Activated CD8-positive, alpha-beta T cell treated with anti-CD3 and anti-CD28 coated beads, Interleukin-2, amount 10 ng/mL, durations not matched to agents 7 days and 5 days (primary cell): ENCODE measurements around the gene WDR73. TPM values are rescaled to one million over a fixed set of nuclear protein-coding genes. Genes with fewer than 3 reads are reported as not detected.

Experiments used
- ATAC-seq: fragments of 150-1000 bp; cut with Tn5 transposase; one replicate; pipeline ENCODE4 v1.10.0; 2021; ENCODE audit warnings: moderate library complexity
- CTCF ChIA-PET: fragments of 350-600 bp; sonication (Branson Sonifier 250); formaldehyde crosslinking; loops from one replicate; lab custom pipeline; 2021; ENCODE audit warnings: antibody characterized with exemption; lab: Charles Lee
- POLR2A ChIA-PET: fragments of 350-600 bp; sonication (Branson Sonifier 250); formaldehyde crosslinking; loops from one replicate; lab custom pipeline; 2021; ENCODE audit warnings: antibody characterized with exemption; lab: Charles Lee
- DNase-seq: peaks from one replicate; pipeline ENCODE4 v3.0.0-alpha.2; 2020
- H3K27ac Mint-ChIP-seq: one replicate; pipeline ENCODE4 v1.8.0; 2021; ENCODE audit warnings: mild to moderate bottlenecking, mixed read lengths
- H3K27me3 Mint-ChIP-seq: one replicate; pipeline ENCODE4 v1.8.0; 2021; ENCODE audit warnings: low read depth, mixed read lengths
- H3K36me3 Mint-ChIP-seq: one replicate; pipeline ENCODE4 v1.8.0; 2021; ENCODE audit warnings: low read depth, mixed read lengths
- H3K4me1 Mint-ChIP-seq: one replicate; pipeline ENCODE4 v1.8.0; 2021; ENCODE audit warnings: low read depth, mixed read lengths
- H3K4me3 Mint-ChIP-seq: one replicate; pipeline ENCODE4 v1.8.0; 2021; ENCODE audit warnings: mild to moderate bottlenecking, mixed read lengths
- H3K9me3 Mint-ChIP-seq: one replicate; pipeline ENCODE4 v1.8.0; 2022; ENCODE audit warnings: mixed read lengths; ENCODE audit not compliant: insufficient read depth
- total RNA-seq, 2 experiments: library from RNA; stranded (reverse); gene quantifications; one replicate each; pipeline ENCODE4 v1.2.3, GENCODE V29; 2021

Gene WDR73
- total RNA-seq, 2 experiments from 2014 or later = 22.1 to 23.8 TPM

GRCh38 chr15:84638103-84638502 lies 16.0 kb downstream of the WDR73 start:
- DNase-seq (no peak), ATAC-seq (no peak)
- Mint-ChIP-seq H3K4me3 (no peak overlapping the region), H3K27me3 (no peaks in the 10 kb centered on the region), H3K27ac (peak overlapping the region; percentile 4), H3K9me3 (no peaks in the 10 kb centered on the region), H3K4me1 (peaks cover 33% of the 10 kb centered on the region), H3K36me3 (peaks cover 54% of the 10 kb centered on the region)
- ChIA-PET CTCF (interaction anchor here (0.6 to 3.3 kb wide), 6 partner anchors 16 to 50 kb away, joined by 3 to 19 read pairs (median 4); partner anchors contain the start of genes WDR73 and ZSCAN2), POLR2A (interaction anchor here (0.6 to 1.0 kb wide), 4 partner anchors 10 to 40 kb away, joined by 3 to 6 read pairs (median 3); no protein-coding TSS in a partner anchor)

DNA sequence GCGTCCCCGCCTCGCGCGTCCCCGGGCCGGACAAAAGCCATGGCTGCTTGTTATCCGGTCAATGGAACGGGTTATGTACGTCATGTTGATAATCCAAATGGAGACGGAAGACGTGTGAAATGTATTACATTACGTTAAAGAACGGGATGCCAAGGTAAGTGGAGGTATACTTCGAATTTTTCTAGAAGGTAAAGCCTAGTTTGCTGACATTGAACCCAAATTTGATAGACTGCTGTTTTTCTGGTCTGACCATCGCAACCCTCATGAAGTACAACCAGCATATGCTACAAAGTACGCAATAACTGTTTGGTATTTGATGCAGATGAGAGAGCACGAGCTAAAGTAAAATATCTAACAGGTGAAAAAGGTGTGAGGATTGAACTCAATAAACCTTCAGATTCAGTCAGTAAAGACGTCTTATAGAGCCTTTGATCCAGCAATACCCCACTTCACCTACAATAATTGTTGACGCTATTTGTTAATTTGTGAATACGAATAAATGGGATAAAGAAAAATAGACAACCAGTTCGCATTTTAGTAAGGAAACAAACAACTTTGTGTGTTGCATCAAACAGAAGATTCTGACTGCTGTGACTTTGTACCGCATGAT lies 19.8 kb downstream of the WDR73 start:
- Mint-ChIP-seq H3K4me1 (peaks cover 52% of the 10 kb centered on the region), H3K27ac (peak overlapping the region; percentile 73), H3K36me3 (peaks cover 35% of the 10 kb centered on the region), H3K4me3 (peak overlapping the region; percentile 88), H3K27me3 (no peaks in the 10 kb centered on the region), H3K9me3 (no peaks in the 10 kb centered on the region)
- ATAC-seq (no peak), DNase-seq (no peak)
- CTCF ChIA-PET = interaction anchor here (0.6 to 3.2 kb wide), 13 partner anchors 9 to 294 kb away, joined by 3 to 46 read pairs (median 4); partner anchors contain the start of genes WDR73 and ZSCAN2
- POLR2A ChIA-PET = interaction anchor here (0.8 to 2.3 kb wide), 4 partner anchors 20 to 101 kb away, joined by 3 to 9 read pairs (median 4); partner anchors contain the start of gene WDR73

DNA sequence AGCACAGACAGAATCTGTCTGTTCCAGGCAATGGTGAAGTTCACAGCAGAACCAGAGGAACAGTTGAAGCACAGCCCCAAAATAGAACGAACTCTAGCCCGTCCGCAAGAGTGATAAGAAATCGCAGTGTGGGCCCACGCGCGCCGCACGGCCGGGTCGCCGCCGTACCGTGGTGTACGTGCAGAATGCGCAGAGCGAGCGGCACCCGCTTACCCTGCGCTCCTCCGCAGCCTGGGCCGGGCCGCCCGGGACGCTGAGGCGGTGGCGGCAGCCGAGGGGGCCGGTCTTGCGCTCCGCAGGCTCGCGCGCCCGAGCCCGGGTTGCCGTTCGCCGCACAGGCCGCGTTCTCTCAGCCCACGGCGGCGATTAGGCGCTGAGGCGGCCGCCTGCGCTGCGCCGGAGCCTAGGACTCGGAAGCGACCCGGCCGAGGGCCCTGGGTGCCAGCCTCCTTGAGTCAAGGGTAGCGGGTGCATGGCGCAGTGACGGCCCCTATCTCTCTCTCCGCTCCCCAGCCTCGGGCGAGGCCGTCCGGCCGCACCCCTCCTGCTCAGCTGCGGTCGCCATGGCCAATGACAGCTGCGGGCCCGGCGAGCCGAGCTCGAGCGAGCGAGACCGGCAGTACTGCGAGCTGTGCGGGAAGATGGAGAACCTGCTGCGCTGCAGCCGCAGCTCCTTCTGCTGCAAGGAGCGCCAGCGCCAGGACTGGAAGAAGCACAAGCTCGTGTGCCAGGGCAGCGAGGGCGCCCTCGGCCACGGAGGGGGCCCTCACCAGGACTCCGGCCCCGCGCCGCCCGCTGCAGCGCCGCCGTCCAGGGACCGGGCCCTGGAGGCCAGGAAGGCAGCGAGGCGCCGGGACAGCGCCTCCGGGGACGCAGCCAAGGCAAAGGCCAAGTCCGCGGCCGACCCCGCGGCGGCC lies 20.5 kb downstream of the WDR73 start:
- Mint-ChIP-seq H3K27me3 (no peaks in the 10 kb centered on the region), H3K27ac (peak overlapping the region; percentile 94), H3K9me3 (no peaks in the 10 kb centered on the region), H3K4me1 (peaks cover 55% of the 10 kb centered on the region), H3K4me3 (peak overlapping the region; percentile 88), H3K36me3 (peaks cover 31% of the 10 kb centered on the region)
- DNase-seq (peak; percentile 73), ATAC-seq (peak; percentile 58)
- ChIA-PET POLR2A (interaction anchor here (0.8 to 2.3 kb wide), 2 partner anchors 35 to 102 kb away, joined by 3 to 9 read pairs; no protein-coding TSS in a partner anchor), CTCF (interaction anchor here (0.6 to 3.2 kb wide), 8 partner anchors 12 to 295 kb away, joined by 3 to 46 read pairs (median 6); partner anchors contain the start of genes WDR73 and ZSCAN2)

- POLR2A ChIA-PET = interaction anchor here (0.8 to 5.1 kb wide), 10 partner anchors 9 to 85 kb away, joined by 3 to 23 read pairs (median 6); partner anchors contain the start of genes SEC11A, WDR73 and ZSCAN2
Measured at GRCh38 chr15:84631706-84632272, 22.3 kb downstream of the WDR73 start.

DNA sequence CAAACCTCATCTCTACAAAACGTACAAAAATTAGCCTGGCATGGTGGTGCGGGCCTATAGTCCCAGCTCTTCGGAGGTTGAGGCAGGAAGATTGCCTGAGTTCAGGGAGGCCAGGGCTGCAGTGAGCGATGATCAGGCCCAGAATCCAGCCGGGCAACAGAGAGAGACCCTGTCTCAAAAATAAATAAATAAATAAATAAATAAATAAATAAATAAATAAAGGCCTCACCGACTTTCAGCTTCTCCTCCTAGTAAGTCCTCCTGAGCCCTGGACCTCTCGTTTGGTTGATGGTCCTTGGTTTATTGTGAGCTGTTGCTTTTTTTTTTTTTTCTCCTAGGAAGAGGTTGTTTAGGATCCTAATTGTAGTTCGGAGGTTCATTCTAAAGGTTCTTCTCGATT lies 25.1 kb downstream of the WDR73 start:
- peaks cover 25% of the 10 kb centered on the region for H3K4me1 Mint-ChIP-seq
- H3K27me3 Mint-ChIP-seq = no peaks in the 10 kb centered on the region
- ChIA-PET POLR2A (interaction anchor here (5.1 kb wide), 1 partner anchor 24 kb away, joined by 23 read pairs; no protein-coding TSS in a partner anchor), CTCF (interaction anchor here (1.4 to 6.0 kb wide), 2 partner anchors 24 to 30 kb away, joined by 3 to 79 read pairs; partner anchors contain the start of gene ZSCAN2)
- no peak for DNase-seq
- H3K36me3 Mint-ChIP-seq = peaks cover 15% of the 10 kb centered on the region
- H3K27ac Mint-ChIP-seq = no peak overlapping the region
- no peaks in the 10 kb centered on the region for H3K9me3 Mint-ChIP-seq
- ATAC-seq = no peak
- no peak overlapping the region for H3K4me3 Mint-ChIP-seq

More at GRCh38 chr15:84631706-84632272, 22.3 kb downstream of the WDR73 start:
- peak overlapping the region; percentile 88 for H3K4me3 Mint-ChIP-seq
- peak overlapping the region; percentile 97 for H3K27ac Mint-ChIP-seq
- no peaks in the 10 kb centered on the region for H3K9me3 Mint-ChIP-seq
- peaks cover 47% of the 10 kb centered on the region for H3K4me1 Mint-ChIP-seq
- peak; percentile 1 for ATAC-seq
- no peaks in the 10 kb centered on the region for H3K27me3 Mint-ChIP-seq
- CTCF ChIA-PET = interaction anchor here (0.9 to 6.0 kb wide), 10 partner anchors 20 to 296 kb away, joined by 3 to 79 read pairs (median 5); partner anchors contain the start of gene ZSCAN2
- DNase-seq = no peak
- H3K36me3 Mint-ChIP-seq = peaks cover 21% of the 10 kb centered on the region

- ChIA-PET POLR2A (no interaction called here), CTCF (no interaction called here)
- no peak overlapping the region for H3K27ac Mint-ChIP-seq
- peaks cover 40% of the 10 kb centered on the region for H3K36me3 Mint-ChIP-seq
- peaks cover 17% of the 10 kb centered on the region for H3K9me3 Mint-ChIP-seq
- peaks cover 4% of the 10 kb centered on the region for H3K4me1 Mint-ChIP-seq
- DNase-seq (no peak), ATAC-seq (no peak)
- H3K27me3 Mint-ChIP-seq = no peaks in the 10 kb centered on the region
- H3K4me3 Mint-ChIP-seq = no peak overlapping the region
Measured at GRCh38 chr15:84625123-84625522, 29.0 kb downstream of the WDR73 start.

DNA sequence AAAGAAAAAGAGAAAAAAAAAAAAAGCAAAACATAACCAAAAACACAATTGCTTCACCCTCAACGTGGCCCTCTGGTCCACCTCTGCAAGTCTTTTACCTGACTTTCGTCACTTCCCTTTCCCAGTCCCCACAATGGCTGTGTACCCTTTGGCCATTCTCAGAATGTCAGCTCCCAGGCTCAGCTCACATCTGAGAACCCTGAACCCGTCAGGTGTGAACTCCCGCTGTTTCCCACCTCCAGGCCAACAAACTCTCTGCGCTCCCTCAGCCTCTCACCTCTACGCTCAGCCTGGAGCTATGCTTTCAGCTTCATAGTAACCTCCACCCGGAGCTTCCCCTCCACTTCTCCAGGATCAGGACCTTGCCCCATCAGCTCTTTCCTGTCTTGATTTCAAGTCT lies 29.7 kb downstream of the WDR73 start:
- POLR2A ChIA-PET = no interaction called here
- Mint-ChIP-seq H3K4me3 (no peak overlapping the region), H3K27me3 (no peaks in the 10 kb centered on the region), H3K9me3 (peaks cover 25% of the 10 kb centered on the region), H3K4me1 (peaks cover 3% of the 10 kb centered on the region), H3K27ac (no peak overlapping the region), H3K36me3 (peaks cover 46% of the 10 kb centered on the region)
- CTCF ChIA-PET = interaction anchor here (1.2 kb wide), 1 partner anchor 25 kb away, joined by 3 read pairs; no protein-coding TSS in a partner anchor
- no peak for ATAC-seq
- DNase-seq = no peak

- Mint-ChIP-seq H3K4me3 (no peak overlapping the region), H3K27ac (no peak overlapping the region), H3K27me3 (no peaks in the 10 kb centered on the region), H3K36me3 (peaks cover 47% of the 10 kb centered on the region), H3K9me3 (peaks cover 26% of the 10 kb centered on the region), H3K4me1 (no peaks in the 10 kb centered on the region)
- ChIA-PET CTCF (interaction anchor here (1.6 to 1.8 kb wide), 2 partner anchors 9 to 34 kb away, joined by 5 to 6 read pairs; no protein-coding TSS in a partner anchor), POLR2A (interaction anchor here (0.8 to 1.9 kb wide), 4 partner anchors 10 to 33 kb away, joined by 3 to 4 read pairs (median 4); partner anchors contain the start of gene WDR73)
- DNase-seq = no peak
- no peak for ATAC-seq
Measured at GRCh38 chr15:84621358-84621979, 32.6 kb downstream of the WDR73 start.

- Mint-ChIP-seq H3K27me3 (no peaks in the 10 kb centered on the region), H3K4me3 (no peak overlapping the region), H3K4me1 (no peaks in the 10 kb centered on the region), H3K9me3 (peaks cover 26% of the 10 kb centered on the region), H3K27ac (no peak overlapping the region), H3K36me3 (peaks cover 48% of the 10 kb centered on the region)
- DNase-seq (no peak), ATAC-seq (no peak)
- ChIA-PET POLR2A (interaction anchor here (0.8 kb wide), 1 partner anchor 34 kb away, joined by 4 read pairs; the partner anchor contains the start of gene WDR73), CTCF (interaction anchor here (1.6 to 1.8 kb wide), 2 partner anchors 10 to 33 kb away, joined by 5 to 6 read pairs; no protein-coding TSS in a partner anchor)
Measured at GRCh38 chr15:84620626-84621025, 33.5 kb downstream of the WDR73 start.

DNA sequence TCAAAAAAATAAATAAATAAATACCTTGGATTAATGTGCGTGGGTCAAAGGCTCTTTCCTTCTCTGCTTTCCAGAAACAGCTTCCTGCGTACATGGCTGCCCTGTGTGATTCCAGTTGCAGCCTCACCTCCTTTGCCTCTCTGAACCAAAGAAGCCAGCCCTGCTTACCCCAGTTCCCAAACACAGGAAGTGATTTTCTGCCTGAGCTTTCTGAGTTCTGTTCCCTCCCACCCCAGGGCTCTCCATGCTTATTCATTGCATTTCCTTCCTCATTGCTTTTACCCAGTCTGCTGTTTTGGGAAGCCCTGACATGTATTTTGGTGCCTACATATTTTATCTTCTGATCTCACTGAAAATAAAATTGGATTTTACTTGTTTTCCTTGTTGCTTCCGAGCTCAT lies 37.8 kb downstream of the WDR73 start:
- Mint-ChIP-seq H3K36me3 (peaks cover 21% of the 10 kb centered on the region), H3K4me1 (no peaks in the 10 kb centered on the region), H3K27me3 (no peaks in the 10 kb centered on the region), H3K4me3 (no peak overlapping the region), H3K9me3 (peaks cover 20% of the 10 kb centered on the region), H3K27ac (no peak overlapping the region)
- ATAC-seq (no peak), DNase-seq (no peak)
- POLR2A ChIA-PET = no interaction called here
- CTCF ChIA-PET = interaction anchor here (0.9 kb wide), 1 partner anchor 17 kb away, joined by 3 read pairs; no protein-coding TSS in a partner anchor
